Inflammatory macrophage (primary cell): ENCODE results near the gene CDC14A.
"Not testable (repeated sequence)": the region's sequence is repeated elsewhere in the genome, so short reads cannot be mapped to it uniquely, and the experiment has no call there.

Source experiments
- DNase-seq, 2 donors: peaks; one replicate each; pipeline ENCODE4 v3.0.0-alpha.2; 2020 to 2022

The CDC14A gene

GRCh38 chr1:100407390-100407789 lies 55.1 kb downstream of the CDC14A start:
- DNase-seq: not testable (repeated sequence)

- DNase-seq: no peak
Measured at GRCh38 chr1:100411019-100411418, 58.7 kb downstream of the CDC14A start.

GRCh38 chr1:100411574-100411973 lies 59.3 kb downstream of the CDC14A start:
- no peak for DNase-seq

- DNase-seq: no peak
Measured at GRCh38 chr1:100413035-100413434, 60.7 kb downstream of the CDC14A start.

- no peak for DNase-seq
Measured at GRCh38 chr1:100414693-100415497, 62.6 kb downstream of the CDC14A start.

GRCh38 chr1:100415498-100415778 lies 63.1 kb downstream of the CDC14A start:
- DNase-seq: no peak

GRCh38 chr1:100419072-100419471 lies 66.8 kb downstream of the CDC14A start:
- no peak for DNase-seq

- DNase-seq: no peak
Measured at GRCh38 chr1:100422065-100422464, 69.8 kb downstream of the CDC14A start.

- DNase-seq: no peak
Measured at GRCh38 chr1:100423832-100424337, 71.6 kb downstream of the CDC14A start.

GRCh38 chr1:100428160-100428559 lies 75.9 kb downstream of the CDC14A start:
- DNase-seq: no peak

GRCh38 chr1:100430325-100430756 lies 78.0 kb downstream of the CDC14A start:
- no peak for DNase-seq

GRCh38 chr1:100431954-100432353 lies 79.6 kb downstream of the CDC14A start:
- DNase-seq: no peak

GRCh38 chr1:100433563-100433962 lies 81.3 kb downstream of the CDC14A start:
- DNase-seq: no peak

- DNase-seq: no peak
Measured at GRCh38 chr1:100434831-100435230, 82.5 kb downstream of the CDC14A start.

- DNase-seq: no peak
Measured at GRCh38 chr1:100438375-100438774, 86.1 kb downstream of the CDC14A start.

- no peak for DNase-seq
Measured at GRCh38 chr1:100438789-100439188, 86.5 kb downstream of the CDC14A start.

- DNase-seq: no peak
Measured at GRCh38 chr1:100440075-100440809, 87.9 kb downstream of the CDC14A start.

- DNase-seq: no peak
Measured at GRCh38 chr1:100441146-100441545, 88.8 kb downstream of the CDC14A start.

- DNase-seq: no peak
Measured at GRCh38 chr1:100441651-100442050, 89.3 kb downstream of the CDC14A start.

GRCh38 chr1:100443811-100444571 lies 91.7 kb downstream of the CDC14A start:
- no peak for DNase-seq

- no peak for DNase-seq
Measured at GRCh38 chr1:100445565-100445964, 93.3 kb downstream of the CDC14A start.

- DNase-seq: no peak
Measured at GRCh38 chr1:100448366-100448765, 96.1 kb downstream of the CDC14A start.

- no peak for DNase-seq
Measured at GRCh38 chr1:100449477-100449876, 97.2 kb downstream of the CDC14A start.
